ENCODE data around the gene MIPOL1. TPM values are rescaled to one million over a fixed set of nuclear protein-coding genes. Genes with fewer than 3 reads are reported as not detected.

Gene MIPOL1
- total and polyA plus RNA-seq, 4 donors, result 0.51 to 6.6 (median 1.9) TPM

DNA sequence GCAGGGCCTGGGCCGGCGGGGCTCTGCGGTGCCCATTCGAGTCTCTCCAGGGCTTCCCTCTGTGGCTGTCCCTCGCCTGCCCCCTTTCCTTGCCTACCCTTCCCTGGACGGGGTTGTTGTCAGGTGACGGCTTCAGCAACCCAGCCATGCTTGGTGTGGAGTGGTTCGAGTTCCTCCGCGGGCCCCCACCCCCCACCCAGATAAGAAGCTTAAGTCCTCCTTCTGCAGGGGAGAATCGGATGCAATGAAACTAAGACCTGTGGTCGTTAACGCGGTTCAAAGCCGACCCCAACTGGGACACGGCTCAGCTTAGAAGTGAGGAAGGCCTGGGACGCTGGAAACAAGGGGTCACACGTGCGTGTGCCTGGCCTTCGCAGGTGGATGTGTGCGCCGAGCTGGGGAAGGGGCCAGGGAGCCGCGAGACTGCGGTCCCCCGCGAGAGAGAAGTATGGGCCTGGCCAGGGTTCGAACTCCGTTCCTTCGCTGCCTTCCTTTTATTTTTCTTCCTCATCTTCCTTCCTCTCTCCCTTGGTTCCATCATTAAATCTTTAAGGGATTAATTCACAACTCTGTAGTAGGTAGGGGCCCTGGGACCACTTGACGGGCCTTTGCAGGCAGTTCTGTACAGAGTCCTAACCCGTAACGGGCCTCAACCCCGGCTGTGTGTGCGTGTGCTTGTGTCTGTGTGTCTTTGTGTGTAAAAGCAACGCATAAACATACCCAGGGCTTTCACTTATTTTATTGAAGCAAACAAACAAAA lies 401.2 kb downstream of the MIPOL1 start:
- Histone ChIP-seq H3K36me3 (ENCODE audit: control insufficient read depth in 4 of 4, insufficient read depth in 3 of 4, low read depth in 1 of 4, low read length in 3 of 4) (no peaks in the 10 kb centered on the region), H3K27me3 (ENCODE audit: control insufficient read depth in 4 of 4, insufficient read depth in 4 of 4, low read length in 3 of 4) (no peaks in the 10 kb centered on the region), H3K4me3 (ENCODE audit: low read depth in 1 of 3, low read length in 3 of 3) (peak overlapping the region in 2 of 3 donors; percentile 1 to 34), H3K9me3 (ENCODE audit: control insufficient read depth in 4 of 4, low read length in 3 of 4) (no peaks in the 10 kb centered on the region), H3K9ac (ENCODE audit: low read depth in 1 of 2, low read length in 2 of 2) (peak overlapping the region in 1 of 2 donors; percentile 47), H3K4me1 (ENCODE audit: control insufficient read depth in 4 of 4, insufficient read depth in 4 of 4, low read length in 3 of 4) (peaks cover 9 to 54% (median 48%) of the 10 kb centered on the region in 4 donors), H3K27ac (ENCODE audit: low read depth in 1 of 2, low read length in 2 of 2) (no peak overlapping the region)
- 54% methylated on average over 36 of the region's 36 CpGs for WGBS
- DNase-seq (ENCODE audit: low spot score), result no peak
- TF ChIP-seq HNF4A (conservative IDR thresholded peaks at IDR 0.05) (no peak), RXRA (IDR thresholded peaks at IDR 0.05) (no peak), FOXA2 (IDR thresholded peaks at IDR 0.05) (no peak), YY1 (IDR thresholded peaks at IDR 0.05) (no peak), TAF1 (conservative IDR thresholded peaks at IDR 0.05) (no peak), RAD21 (IDR thresholded peaks at IDR 0.05) (no peak), HNF4G (IDR thresholded peaks at IDR 0.05) (no peak), NR2F2 (IDR thresholded peaks at IDR 0.05) (no peak), SP1 (IDR thresholded peaks at IDR 0.05) (no peak), GABPA (IDR thresholded peaks at IDR 0.05 in 1 of 2, conservative IDR thresholded peaks at IDR 0.05 in 1 of 2) (no peak), FOXA1 (IDR thresholded peaks at IDR 0.05) (no peak), EGR1 (IDR thresholded peaks at IDR 0.05; ENCODE audit: low read depth in 2 of 2) (no peak), JUND (IDR thresholded peaks at IDR 0.05) (no peak)
- TF ChIP-seq, protein P1, sequence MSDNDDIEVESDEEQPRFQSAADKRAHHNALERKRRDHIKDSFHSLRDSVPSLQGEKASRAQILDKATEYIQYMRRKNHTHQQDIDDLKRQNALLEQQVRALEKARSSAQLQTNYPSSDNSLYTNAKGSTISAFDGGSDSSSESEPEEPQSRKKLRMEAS (IDR thresholded peaks at IDR 0.05), result no peak
- TF ChIP-seq, protein P2, sequence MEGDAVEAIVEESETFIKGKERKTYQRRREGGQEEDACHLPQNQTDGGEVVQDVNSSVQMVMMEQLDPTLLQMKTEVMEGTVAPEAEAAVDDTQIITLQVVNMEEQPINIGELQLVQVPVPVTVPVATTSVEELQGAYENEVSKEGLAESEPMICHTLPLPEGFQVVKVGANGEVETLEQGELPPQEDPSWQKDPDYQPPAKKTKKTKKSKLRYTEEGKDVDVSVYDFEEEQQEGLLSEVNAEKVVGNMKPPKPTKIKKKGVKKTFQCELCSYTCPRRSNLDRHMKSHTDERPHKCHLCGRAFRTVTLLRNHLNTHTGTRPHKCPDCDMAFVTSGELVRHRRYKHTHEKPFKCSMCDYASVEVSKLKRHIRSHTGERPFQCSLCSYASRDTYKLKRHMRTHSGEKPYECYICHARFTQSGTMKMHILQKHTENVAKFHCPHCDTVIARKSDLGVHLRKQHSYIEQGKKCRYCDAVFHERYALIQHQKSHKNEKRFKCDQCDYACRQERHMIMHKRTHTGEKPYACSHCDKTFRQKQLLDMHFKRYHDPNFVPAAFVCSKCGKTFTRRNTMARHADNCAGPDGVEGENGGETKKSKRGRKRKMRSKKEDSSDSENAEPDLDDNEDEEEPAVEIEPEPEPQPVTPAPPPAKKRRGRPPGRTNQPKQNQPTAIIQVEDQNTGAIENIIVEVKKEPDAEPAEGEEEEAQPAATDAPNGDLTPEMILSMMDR (IDR thresholded peaks at IDR 0.05; ENCODE audit: low read depth, low read length, missing input control), result no peak
- TF ChIP-seq, protein P3, sequence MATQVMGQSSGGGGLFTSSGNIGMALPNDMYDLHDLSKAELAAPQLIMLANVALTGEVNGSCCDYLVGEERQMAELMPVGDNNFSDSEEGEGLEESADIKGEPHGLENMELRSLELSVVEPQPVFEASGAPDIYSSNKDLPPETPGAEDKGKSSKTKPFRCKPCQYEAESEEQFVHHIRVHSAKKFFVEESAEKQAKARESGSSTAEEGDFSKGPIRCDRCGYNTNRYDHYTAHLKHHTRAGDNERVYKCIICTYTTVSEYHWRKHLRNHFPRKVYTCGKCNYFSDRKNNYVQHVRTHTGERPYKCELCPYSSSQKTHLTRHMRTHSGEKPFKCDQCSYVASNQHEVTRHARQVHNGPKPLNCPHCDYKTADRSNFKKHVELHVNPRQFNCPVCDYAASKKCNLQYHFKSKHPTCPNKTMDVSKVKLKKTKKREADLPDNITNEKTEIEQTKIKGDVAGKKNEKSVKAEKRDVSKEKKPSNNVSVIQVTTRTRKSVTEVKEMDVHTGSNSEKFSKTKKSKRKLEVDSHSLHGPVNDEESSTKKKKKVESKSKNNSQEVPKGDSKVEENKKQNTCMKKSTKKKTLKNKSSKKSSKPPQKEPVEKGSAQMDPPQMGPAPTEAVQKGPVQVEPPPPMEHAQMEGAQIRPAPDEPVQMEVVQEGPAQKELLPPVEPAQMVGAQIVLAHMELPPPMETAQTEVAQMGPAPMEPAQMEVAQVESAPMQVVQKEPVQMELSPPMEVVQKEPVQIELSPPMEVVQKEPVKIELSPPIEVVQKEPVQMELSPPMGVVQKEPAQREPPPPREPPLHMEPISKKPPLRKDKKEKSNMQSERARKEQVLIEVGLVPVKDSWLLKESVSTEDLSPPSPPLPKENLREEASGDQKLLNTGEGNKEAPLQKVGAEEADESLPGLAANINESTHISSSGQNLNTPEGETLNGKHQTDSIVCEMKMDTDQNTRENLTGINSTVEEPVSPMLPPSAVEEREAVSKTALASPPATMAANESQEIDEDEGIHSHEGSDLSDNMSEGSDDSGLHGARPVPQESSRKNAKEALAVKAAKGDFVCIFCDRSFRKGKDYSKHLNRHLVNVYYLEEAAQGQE (IDR thresholded peaks at IDR 0.05), result no peak
- TF ChIP-seq, protein P4, sequence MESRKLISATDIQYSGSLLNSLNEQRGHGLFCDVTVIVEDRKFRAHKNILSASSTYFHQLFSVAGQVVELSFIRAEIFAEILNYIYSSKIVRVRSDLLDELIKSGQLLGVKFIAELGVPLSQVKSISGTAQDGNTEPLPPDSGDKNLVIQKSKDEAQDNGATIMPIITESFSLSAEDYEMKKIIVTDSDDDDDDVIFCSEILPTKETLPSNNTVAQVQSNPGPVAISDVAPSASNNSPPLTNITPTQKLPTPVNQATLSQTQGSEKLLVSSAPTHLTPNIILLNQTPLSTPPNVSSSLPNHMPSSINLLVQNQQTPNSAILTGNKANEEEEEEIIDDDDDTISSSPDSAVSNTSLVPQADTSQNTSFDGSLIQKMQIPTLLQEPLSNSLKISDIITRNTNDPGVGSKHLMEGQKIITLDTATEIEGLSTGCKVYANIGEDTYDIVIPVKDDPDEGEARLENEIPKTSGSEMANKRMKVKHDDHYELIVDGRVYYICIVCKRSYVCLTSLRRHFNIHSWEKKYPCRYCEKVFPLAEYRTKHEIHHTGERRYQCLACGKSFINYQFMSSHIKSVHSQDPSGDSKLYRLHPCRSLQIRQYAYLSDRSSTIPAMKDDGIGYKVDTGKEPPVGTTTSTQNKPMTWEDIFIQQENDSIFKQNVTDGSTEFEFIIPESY (IDR thresholded peaks at IDR 0.05), result no peak
- TF ChIP-seq, protein P5, sequence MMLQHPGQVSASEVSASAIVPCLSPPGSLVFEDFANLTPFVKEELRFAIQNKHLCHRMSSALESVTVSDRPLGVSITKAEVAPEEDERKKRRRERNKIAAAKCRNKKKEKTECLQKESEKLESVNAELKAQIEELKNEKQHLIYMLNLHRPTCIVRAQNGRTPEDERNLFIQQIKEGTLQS (IDR thresholded peaks at IDR 0.05), result no peak
